Stimulated activated CD8-positive, alpha-beta memory T cell treated with anti-CD3 and anti-CD28 coated beads, Interleukin-15, amount 100 ng/mL, for 1 hour (primary cell): Measurements from ENCODE around the gene THSD7A.

Experiments used
- DNase-seq: peaks from one replicate; pipeline ENCODE4 v3.0.0-alpha.2; 2020; ENCODE audit warnings: low read depth

The THSD7A gene

DNA sequence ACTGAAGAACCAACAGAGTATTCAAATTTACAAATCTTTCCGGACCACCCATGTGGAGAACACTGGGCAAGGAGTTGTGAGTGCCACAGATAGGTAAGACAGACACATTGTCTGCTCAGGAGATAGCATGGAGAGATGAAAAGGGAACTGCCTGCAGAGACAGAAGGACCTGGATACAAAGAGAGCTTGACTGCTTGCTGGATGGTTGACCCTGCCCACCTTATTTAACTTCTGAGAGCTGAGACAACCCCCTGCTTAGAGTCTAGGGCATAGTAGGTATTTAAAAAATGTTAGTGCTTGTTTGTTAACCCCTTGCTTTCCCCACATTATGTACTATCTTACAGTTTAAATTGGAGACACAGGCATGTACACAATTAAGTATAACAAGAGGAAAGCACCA, 314.1 kb downstream of the THSD7A start:
- DNase-seq, result no peak

- DNase-seq, result no peak
Measured at GRCh38 chr7:11516328-11516727, 315.7 kb downstream of the THSD7A start.

DNA sequence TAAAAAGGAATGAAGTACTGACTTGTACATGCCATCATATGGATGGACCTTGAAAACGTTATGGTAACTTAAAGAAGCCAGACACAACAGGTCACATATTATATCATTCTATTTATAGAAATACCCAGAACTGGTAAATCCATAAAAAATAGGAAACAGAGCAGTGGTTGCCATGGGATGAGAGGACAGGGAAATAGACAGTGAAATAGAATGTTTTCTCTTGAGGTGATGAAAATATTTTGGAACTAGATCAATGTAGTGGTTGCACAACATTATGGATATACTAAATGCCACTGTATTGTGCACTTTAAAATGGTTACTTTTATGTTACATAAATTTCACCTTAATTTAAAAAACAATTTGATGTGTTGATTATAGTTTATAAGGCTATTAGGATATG, 318.5 kb downstream of the THSD7A start:
- no peak for DNase-seq

GRCh38 chr7:11507929-11508328, 324.1 kb downstream of the THSD7A start:
- DNase-seq, result no peak

GRCh38 chr7:11506417-11506816, 325.6 kb downstream of the THSD7A start:
- no peak for DNase-seq

DNA sequence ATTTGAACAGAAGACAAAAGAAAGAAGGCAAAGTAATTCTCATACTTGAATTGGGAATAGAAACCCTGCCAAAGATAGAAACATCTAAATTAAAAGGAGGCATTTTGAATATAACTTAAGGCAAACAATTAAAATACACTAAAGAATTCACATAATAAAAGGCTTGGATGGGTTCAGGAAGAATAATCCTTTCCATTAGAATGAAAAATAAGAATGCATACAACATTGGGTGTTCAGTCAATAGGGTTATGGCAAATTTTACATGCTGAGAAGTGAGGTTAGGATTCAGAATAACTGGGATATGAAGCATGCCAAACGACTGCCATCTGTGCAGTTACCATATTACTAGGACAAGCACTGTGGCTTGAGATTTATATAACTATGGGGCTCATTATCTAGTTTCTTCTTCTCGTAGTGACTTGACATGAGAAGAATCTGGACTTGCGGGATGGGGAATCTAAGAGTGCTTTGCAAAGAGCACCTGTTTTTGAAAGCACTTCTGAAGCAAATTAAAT, 326.5 kb downstream of the THSD7A start:
- no peak for DNase-seq

- no peak for DNase-seq
Measured at GRCh38 chr7:11492307-11492706, 339.7 kb downstream of the THSD7A start.

GRCh38 chr7:11491811-11492210, 340.2 kb downstream of the THSD7A start:
- no peak for DNase-seq

DNA sequence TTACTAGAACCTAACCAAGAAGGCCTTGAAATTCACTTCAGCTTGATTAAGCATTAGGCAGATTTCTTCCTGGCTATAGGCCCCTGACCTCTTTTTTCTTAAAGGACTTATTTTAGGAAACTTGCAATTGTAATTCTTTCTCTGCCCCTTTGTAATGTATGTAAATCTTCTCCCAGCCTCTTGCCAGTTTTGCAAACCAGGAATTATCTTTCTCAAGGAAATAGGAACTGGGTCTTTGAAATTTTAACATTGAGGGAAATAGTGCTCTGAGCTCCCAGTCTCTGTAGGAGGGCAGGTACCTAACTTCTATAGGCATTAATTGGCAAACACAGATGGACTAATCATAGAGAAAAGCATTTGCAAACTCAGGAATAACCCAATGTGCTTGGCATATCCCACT, 342.7 kb downstream of the THSD7A start:
- DNase-seq, result no peak

DNA sequence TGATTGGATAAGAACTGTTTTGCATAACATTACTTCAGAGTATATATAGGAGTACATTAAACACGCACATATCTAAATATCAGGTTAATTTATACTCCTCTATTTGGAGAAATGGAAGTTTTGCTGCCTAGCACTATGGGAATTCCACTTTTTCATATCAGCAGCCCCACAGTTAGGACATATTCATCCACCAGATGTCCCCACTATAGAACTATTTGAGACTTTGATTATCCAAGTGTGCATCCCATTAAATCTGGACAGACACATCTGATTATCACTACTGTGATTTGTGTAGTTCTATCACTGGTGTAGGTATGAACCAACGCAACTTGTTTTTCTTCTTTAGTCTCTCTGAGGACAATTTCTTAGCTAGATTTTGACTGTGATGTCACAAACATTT, 345.7 kb downstream of the THSD7A start:
- DNase-seq, result no peak

- no peak for DNase-seq
Measured at GRCh38 chr7:11485636-11486035, 346.4 kb downstream of the THSD7A start.

DNA sequence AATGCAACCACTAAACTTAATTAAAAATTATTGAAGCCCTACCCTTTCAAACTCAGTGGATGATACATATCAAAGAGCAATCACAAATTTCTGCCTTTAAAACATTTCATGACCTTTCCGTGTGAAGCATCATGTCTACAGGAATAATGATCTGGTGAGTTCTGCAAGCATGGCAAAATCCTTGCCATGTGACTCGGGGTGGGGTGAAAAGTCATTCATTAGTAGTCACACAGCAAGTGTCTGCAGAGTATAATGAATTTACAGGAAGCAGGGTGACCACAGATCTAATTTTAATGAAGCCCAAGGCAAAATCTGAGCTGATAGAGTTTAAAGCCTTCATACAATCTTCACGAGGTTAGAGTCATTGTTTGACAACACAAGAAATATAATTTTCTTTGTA, 351.9 kb downstream of the THSD7A start:
- no peak for DNase-seq

DNA sequence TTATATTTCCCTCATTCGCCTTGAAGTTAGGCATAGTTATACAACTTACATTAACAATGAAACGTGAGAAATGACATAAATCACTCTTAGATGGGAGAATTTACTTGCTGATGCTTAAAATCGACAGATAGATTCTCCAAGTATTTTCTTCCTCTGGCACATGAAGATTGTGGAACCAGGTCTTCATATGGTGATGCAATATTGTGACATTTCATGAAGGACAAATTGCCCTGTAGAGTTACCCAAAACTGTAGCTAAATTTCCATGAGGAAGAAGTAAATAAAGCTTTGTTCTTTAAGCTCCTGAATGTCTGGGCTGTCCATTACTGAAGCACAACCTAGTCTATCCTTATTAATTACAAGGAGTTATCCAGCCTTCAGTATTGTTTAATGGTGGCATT, 353.1 kb downstream of the THSD7A start:
- no peak for DNase-seq

DNA sequence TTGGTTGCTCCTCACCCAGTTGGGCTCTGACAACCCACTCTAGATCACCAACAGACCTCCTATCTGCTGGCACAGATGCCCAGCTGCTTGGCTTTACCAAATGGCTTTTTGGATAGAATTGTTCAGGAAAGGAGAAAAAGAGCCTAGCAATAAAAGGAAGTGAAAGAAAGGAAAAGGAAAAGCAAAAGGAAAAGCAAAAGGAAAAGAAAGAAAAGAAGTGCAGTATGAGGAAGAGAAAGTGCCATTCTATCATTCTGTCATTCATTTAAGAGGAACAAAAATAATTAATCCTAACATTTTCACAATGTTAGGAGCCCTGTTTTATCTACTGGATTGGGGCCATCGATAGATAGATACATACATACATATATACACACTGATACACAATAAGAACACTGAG, 353.6 kb downstream of the THSD7A start:
- no peak for DNase-seq

DNA sequence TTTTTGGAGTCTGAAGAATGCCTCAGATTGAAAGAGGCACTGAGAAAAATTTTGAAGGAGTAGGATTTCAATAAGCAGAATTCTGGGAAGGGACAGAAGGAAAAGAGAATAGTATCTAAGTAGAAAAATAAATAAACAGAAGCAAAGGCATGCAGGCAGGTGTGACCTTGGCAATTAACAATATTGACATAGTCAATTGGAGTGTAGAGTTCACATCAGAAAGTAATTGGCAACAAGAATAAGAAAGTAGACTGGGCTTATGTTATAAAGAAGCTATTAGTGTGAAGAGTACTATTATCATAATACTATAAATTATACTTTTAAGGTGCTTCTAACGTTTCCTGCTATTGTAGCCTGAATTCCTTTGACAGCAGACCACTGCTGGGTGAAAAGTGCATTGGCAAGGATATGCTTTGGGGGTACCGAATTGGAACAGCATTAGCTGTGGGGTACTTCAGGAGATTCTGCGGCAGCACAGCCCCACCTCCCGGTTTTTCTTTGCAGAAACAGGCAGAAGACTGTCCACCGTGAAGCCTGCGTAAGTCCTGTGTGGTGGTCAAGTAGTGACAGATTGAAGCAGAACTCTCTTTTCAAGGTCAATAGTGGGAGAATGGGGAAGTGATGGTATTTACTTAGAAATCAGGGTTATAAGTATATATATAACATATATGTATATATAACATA, 357.0 kb downstream of the THSD7A start:
- no peak for DNase-seq

DNA sequence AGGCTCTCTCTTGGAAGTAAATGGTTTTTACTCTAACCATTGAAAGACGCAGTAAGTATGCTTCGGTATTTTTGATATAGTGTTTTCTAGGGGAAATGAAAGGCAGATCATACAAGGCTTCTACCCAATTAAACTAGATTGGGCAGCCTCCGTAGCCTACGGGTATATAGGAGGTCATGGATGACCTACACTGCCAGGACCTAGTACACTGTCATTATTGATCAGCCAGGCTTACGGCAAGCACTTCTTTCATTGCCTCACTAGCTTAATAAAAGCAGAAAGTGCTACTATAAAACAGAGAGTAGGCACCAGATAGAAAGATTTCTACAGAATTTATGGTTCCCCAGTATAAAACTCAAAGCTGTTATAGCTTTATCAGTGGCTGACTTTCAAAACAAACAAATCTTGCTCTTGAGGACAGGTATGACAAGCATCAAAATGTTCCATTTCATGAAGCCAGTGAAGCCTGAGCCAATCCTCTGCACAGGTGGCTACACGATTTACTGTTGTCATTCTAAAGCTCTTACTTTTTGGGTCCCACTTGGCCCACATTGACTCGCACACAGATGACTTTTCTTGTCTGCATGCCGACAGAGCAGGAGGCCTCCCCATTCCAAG, 358.1 kb downstream of the THSD7A start:
- no peak for DNase-seq

DNA sequence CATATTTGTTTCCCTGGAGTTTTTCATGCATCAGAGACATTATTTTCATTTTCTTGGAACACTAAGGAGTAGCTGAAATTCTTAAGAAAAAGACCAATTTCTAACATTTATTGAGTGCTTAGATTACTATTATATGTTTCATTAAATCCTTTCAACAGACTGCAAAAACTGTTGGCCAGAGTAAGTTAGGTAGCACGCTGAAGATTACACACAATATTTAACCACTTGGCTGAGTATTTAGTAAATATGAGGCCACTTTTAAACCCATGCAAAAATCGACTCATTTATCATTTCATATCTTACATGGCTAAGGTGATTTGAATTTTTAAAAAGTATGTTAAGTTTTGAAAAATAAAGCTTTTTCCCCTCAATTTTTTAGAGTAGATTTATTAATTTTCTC, 358.8 kb downstream of the THSD7A start:
- DNase-seq, result no peak

DNA sequence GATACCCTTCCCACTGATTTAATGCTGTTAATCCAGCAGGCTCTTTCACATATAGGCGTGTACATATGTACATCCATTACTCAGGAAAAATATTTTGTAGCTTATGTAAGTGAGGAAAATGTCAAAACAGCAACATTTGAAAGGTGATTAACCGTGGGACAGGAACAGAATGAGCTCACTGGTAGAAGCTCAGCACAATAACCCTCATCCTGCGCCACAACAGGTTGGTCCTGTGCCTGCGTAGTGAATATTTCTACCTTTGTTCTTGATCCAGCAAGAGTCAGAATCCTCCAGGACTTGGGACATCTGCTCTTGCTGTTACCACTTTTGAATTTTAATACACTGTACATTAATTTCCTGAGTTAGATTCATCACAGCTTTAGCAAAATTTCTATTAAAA, 359.4 kb downstream of the THSD7A start:
- DNase-seq, result no peak

- no peak for DNase-seq
Measured at GRCh38 chr7:11471255-11471654, 360.7 kb downstream of the THSD7A start.

DNA sequence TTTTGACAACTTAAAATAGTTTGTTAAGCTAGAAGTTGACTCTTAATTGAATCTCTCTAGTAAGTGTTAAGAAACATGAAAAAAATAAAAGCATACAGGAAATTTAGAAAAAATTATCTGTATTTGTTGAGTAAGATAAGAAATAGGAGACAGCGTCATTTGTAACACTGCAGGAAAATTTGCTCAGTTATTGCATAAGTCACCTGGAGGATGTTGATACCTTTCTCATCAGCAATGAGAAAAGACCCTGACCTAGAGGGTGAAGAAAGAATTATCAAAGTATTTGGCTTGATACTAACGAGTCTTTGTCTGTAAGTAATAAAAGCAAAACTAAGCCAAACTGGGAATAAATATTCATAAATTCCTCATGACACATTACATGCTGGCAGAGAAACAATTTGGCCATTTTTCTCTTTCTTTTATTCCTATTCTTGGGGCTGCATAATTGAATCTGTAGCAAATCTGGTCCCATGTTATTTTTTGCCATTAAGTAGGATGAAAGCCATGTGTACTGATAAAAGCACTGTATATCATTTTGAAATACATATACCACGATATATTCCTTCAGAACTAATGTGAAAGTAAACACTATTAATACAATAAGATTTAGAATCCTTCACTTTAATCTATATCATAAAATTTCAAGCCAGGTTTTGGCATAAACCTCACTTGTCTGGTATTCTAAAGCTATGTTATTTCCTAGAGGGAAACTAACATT, 362.8 kb downstream of the THSD7A start:
- DNase-seq, result no peak

DNA sequence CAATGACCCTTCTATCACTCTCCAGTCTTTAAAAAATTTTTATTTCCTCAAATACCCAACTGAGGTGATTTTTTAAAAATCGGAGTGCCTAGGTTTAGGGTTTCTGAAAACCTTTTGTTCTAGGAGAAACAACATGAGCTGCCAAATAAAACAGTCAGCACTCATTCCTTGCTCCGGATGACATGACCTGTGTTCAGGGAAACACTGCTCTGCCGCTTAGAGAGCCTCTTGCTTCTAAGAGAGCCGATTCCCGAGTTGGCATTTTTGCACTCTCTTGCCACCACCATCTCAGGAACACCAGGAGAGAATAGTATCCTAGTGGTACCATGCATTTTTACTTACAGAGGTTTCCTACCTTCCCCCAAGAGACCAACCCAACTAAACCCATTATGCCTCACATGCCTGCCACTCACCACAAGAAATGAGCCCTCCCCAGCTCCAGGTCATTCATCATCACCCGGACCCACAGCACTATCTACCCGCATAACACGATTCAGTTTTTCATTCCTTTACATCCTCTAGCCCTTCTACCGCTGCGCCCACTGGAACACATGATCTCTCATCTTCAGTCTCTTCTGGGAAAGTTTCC, 365.4 kb downstream of the THSD7A start:
- no peak for DNase-seq

- DNase-seq, result no peak
Measured at GRCh38 chr7:11464624-11465023, 367.4 kb downstream of the THSD7A start.

GRCh38 chr7:11461946-11462345, 370.1 kb downstream of the THSD7A start:
- no peak for DNase-seq
